DMS 273 treated with DMSO at 0.1 percent for 48 hours (cell line): Measurements from ENCODE around the gene ZACN.
A peak's percentile ranks its signal among the peaks of the same experiment; 100 is the strongest.

Experiments
- DNase-seq: peaks from one replicate; lab custom pipeline; 2025; lab: John Stamatoyannopoulos, UW

Gene ZACN

DNA sequence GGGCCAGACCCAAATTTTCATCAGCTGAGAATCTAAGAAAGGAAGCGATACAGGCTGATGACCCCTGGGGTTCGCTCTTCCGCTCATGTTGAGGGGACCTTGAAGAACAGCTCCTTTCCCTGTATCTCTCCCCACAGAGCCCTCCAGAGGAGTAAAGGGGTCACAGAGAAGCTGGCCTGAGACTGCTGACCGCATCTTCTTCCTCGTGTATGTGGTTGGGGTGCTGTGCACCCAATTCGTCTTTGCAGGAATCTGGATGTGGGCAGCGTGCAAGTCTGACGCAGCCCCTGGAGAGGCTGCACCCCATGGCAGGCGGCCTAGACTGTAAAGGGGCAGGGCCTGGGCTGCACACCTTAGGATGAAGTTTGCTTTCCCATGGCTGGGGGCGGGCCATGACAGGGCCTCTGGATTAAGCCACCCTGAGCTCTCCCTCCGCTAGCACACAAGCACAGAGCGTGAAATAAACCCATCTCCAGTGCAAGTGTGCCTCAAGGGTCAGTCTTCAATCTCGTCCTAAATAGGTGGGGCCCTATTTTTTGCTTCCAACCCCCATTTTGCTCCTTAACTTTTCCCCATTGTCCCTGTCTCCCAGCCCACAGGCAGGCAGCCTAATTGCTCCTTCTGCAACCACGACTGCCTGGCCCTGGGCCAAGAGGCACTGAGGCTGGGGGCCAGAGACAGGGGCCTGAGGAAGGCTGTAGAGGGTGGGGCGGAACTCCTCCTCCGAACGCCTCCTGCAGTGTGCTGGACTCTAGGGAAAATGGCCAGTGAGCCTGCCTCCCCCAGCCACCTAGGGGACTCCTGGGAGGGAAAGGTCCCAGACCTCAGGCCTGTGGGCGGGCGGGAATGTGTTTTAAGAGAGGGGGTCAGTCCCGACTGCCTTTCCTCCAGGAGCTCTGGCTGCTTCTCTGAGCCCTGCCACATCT, 3.6 kb downstream of the ZACN start:
- no peak for DNase-seq

DNA sequence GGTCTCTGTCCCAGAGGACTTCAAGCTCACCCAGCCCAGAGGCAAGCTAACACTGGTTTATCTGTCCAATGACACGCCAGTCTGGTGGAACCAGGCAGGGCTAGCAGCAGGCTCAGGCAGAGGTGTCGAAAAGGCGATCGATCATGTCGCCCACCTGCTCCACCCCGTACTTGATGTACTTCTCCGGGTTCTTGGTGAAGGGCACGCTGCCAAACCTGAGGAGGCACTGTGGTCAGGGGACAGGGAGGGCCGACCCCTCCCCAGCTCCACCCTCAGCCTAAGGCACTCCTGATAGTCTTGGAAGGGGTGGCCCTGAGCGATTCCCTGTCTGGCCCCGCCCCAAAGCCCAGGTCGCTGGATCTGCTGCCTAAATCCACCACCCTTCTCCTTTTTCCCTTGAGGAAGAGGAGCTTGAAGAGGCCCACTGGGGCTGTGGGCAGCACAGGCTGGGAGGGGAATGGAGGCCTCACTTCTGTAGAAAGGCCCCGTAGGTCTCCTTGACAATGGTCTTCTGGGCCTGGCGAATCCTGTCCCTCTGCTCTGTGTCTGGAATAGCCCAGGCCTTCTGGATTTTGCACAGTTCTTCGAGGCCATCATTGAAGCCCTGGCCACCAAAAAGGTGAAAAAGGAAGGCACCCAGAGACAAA, 4.7 kb downstream of the ZACN start:
- DNase-seq, result no peak

DNA sequence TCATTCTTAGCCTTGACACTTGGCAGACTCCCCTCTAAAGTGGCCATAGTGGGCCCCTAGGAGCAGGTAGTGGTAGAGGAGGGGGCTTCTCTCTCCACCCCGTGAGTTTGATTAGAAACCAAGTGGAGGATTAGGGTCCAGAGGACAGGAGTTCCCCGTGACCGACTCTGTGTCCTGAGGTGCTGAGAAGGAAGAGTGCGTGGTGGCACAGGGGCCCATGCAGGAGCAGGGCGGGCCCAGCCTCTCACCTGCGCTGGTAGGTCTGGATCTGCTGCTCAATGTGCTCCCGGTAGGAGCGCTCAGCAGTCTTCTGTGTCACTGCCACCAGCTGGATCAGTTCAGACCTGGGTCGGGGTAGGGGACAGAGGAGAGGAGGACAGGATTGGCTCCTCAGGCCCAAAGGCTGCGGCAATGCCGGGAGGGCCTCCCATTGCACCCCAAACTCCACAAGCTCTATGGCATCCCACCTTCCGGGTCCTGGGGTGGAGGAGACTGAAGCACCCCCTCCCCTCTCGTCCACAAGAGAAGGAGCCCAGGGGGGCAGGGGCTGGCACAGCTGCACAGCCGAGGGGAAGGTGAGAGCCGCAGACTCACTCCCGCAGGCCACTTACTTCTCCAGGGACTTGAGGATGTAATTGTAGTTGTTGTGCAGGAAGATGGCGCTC, 6.2 kb downstream of the ZACN start:
- DNase-seq, result no peak

DNA sequence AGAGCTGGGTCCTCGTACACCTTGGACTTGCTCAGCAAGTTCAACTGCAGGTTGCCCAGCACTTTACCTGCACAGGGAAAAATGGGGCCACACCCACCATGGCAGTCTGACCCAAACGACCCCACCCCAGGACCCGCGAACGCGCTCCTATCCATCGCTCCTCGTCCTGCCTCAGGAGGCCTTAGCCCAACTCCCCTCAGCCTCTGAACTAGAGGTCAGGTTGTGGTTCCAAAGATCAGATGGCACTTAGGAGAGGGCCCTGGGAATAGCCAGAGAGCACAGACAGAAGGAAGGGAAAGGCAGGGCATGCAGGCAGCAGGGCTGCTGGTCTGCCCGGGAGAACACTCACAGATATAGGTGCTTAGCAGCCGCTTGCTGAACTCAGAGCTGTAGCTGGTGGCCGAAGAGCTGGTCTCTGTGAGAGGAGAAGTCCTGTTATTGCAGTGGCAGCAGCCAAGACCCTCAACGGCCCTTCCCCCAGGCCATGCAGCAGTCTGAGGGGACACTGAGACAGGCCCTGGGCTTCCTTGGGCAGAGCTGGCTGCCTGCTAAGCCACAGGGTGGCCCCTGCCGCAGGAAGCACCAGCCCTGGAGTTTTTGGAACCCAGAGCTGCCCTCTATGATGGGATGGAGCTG, 6.9 kb downstream of the ZACN start:
- DNase-seq, result no peak

DNA sequence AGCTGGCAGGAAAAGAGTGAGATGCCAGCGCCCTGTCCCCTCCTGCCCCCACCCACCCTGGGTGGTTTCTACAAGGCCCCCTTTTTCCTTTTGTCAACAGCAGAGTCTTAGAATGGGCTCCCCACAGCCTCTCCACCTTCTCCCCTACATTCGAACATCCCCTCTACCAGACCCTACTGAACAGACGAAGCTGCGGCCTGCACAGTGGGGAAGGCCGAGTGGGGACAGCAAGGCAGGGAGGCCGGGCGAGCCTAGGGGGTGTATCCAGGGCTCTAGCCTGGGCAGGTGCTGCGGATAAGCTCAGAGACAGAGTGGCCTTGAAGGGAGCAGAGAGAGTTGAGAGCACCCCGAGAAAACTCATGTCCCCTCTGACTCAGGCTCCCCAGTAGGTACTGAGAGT, 7.4 kb downstream of the ZACN start:
- no peak for DNase-seq

DNA sequence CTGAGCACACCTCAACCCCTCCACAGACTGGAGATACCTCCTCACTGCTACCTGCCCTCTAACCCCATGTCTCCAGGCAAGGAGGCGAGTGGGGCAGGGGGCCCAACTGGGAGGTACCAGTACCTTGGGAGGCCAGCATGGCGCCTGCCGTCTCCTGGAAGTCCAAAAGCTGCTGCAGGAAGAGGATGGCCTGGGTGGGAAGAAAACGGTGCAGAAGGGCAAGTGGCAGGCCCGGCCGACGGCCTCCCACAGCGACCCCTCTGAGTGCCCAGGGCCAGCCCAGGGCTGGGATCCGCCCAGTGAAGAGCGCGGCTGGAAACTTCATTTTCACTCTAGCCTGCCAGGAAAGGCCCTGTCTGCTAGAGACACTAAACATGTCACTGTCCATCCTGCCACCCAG, 8.5 kb downstream of the ZACN start:
- no peak for DNase-seq

DNA sequence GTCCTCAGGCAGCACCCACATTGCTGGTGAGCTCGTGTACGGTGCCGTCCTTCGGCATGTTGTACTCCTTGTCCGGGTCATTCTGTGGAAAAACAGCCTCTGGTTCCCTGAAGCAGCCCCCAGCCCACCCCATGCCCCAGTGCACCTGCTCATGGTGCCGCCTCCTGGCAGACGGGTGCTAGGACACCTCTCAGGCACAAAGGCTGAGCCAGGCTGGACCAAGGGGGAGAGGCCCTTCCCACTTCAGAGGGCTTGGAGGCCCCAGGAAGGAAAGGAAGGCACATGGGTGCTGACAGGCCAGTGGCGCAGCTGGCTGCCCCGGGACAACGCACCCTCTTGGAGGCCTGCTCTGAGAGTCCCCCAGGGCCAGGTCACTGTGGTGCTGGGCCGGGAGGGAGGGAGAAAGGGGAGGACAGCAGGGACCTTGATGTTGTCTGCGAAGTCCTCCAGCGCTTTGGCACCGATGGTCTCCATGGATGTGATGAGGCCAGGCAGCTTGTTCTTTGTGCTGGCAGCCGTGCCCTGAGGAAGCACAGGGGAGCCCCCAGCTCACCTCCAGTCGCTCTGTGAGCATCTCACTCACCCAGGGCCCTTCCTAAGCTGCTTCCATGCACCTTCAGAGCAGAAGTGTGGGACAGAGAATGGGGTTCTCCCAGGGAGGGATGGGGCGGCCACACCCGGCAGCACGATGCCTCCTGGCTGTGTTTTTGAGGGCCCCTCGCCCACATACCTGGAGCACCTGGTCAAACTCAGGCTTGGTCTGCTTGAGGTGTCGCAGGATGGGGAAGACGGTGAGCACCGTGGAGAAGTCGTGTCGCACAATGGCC, 9.3 kb downstream of the ZACN start:
- no peak for DNase-seq

DNA sequence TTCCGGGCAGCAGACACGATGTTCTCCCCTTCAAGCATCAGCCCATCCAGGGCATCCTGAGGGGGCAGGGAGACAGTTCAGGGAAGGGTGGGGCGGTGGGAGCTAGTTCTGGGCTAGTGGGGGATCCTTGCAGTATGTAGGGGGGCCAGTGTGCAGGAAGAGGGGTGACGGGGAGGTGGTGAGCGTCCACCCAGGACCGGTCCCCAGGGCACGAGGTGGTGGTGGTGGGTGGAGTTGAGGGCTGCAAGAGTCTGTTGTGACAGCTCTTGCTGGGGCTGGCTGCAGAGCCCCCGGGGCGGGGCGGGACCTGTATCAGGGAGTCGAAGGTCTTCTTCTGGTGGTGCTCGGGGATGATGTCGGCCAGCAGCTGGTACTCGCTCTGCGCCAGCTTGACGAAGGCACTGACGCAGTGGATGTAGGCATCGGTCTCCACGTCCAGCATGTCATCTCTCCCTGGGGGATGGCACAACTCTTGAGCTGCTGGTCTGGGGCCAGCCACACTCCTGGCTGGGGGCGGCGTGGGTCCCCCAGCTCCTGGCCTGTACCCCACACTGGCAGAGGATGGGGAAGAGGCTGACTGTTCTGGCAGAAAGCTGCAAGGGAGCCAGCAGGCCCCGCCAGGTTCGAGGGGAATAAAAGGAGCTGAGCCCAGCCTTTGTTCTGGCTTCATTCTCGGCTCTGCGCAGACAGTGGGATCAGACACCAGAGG, 10.0 kb downstream of the ZACN start:
- DNase-seq, result no peak

DNA sequence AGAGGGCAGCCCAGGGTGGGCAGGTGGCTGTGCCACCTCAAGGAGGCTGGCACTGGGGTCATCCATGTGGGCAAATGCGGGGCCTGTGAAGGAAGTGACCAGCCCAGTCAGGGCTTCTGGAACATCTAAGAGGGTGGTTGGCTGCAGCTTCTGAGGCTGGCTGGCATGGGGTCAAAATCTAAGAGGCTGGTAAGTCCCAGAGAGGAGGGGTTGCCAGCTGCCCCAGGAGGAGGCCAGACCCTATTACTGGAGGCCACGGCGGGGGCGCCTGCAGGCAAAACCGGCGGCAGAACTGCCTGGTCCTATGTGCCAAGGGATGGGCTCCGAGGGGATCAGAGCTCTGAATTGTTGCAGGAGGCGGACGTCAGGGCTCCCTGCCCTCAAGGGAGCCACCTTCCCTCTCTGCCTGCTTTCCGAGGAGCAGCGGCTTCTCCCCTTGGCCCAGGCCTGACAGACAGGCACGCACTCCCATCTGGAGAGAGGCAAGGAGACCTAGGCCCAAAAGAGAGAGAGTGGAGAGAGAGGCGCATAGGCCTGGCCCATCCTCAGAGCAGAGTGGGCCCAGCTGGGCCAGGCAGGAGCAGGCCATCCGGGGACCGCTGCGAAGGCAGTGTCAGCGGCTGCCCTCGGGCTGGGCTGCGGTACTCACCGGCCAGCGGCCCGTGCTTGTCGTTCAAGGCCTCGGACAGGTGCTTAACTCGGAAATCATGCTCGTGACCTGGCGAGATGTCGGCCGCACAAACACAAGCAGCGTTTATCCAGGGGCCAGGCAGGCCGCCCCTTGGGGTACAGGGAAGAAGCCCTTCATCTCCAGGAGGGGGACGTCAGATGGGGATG, 10.9 kb downstream of the ZACN start:
- no peak for DNase-seq

DNA sequence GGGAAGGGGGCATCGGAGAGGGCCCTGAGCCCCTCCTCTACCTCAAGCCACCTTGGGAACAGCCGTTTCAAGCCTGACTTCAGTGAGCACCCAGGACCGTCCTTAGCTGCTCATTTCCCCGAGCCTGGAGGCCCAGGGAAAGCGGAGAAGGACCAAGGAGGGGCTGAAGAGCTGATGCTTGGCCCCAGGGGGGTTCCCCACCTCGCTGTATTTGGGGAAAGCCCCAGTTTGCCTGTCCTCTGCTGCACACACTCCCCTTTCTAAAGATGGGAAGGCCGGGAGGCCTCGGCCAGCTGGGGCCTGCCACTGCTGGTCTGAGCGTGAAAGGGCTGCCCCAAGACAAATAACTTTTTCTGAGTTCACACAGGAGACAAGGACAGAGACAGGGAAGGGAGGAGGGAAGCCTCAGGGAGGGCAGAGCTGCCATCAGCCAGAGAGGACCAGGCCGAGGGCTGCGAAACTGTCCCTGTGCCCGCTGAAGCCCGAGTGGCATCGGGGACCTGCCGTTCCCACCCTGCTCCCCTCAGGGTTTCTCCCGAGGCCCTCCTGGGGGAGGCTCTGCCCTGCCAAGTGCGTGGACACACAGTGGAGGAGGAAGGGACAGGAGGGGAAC, 11.6 kb downstream of the ZACN start:
- DNase-seq, result no peak

DNA sequence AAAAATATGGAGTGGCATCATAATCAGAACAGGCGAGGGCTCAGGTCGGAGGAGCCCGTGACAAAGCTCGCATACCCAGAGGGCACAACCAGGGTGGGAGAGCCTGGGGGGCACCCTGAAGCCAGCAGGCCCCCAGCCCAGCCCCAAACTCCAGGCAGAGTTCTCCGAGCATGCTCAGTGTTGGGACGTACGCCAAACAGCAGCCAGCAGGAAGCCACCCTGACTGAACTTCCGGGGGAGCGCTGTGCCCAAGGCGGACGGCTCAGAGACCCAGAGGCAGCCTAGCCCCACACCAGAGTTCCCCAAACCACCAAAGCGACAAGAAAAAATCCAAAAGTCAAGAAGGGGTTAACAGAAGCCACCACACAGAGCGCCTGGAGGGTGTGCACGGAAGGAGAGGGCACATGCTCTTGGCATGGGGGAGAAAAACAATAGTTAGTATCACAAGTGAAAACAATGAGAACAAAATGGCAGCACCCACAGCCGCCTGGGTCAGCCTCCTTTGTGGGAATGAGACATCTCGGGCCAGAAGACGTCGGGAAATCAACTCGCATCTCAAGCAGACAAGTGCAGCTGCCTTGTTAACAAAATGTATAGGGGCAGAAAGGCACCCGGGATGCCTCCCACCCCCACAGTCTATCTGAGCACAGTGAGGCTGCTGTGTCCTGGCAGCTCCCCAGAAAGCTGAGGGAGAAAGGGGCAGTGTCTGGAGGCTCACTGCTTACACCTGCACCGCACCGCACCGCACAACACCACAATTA, 12.7 kb downstream of the ZACN start:
- no peak for DNase-seq

DNA sequence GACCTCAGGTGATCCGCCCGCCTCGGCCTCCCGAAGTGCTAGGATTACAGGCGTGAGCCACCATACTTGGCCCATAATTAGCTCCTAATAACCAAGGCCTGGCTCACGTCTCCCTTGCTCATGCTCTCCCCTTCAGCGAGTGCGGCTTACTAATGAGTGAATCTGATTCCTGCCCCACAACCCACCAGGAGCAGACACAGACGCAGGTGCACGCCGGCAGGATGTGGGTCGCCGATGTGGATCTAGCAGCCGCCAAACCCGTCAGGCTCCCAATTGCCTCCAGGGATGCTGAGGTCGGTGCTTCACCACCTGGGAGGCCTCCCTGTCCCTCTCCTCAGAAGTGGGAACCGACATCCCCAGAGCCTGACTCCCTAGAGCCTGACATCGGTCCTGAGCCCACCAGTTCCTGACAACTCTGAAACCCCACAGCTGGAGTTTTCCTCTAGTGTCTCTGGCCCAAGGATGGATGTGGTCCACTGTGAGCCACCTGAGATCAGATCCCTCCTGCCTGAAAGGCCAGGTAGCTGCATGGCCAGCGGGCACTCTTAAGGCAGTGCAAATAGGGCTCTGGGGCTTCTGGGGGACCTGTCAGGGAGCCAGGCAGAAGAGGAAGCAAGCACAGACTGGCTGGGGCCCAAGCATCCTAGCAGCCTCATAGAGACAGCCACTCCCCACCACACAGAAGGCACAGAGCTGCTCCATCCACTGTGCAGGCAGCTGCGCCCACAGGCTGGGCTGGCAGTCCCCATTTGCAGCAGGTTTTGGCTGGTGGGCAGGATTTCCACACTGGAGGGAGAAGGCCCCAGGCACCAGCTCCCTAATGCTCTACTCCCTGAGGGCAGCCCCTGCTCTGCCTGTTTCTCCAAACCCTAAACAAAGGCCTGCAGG, 13.8 kb downstream of the ZACN start:
- DNase-seq, result no peak

DNA sequence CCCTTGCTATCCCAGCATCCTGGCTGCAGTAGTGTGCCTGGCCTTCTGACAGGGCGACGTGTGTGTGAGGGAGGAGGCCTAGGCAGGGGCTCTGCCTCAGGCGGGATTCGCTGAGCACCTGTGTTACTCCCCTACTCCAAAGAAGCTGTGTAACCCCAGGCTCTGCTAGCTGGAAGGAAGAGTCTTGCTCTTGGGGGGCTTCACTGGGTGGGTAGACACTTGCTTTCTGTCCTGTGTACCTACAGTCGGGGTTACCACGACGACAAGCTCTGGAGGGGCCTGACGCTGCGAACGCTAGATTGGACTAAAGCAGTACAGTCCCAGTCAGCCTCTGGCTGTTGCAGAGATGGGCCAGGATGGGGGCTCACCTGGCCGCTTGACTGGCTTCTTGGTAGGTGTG, 15.1 kb downstream of the ZACN start:
- no peak for DNase-seq

DNA sequence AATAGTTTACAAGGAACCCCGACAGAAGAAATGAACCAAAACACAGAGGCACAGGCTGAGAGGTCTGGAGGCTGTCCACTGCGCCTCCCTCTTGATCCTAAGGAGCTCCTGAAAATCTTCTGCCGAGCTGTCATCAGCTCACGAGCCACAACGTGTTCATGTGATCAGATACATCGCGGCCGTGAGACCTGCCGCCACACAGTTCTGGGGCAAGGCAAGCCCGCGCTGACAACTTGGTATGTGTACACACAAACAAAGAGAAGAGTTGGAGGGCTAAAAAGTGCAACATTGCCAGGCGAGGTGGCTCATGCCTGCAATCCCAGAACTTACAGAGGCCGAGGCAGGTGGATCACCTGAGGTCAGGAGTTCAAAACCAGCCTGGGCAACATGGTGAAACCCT, 17.0 kb downstream of the ZACN start:
- DNase-seq, result no peak

DNA sequence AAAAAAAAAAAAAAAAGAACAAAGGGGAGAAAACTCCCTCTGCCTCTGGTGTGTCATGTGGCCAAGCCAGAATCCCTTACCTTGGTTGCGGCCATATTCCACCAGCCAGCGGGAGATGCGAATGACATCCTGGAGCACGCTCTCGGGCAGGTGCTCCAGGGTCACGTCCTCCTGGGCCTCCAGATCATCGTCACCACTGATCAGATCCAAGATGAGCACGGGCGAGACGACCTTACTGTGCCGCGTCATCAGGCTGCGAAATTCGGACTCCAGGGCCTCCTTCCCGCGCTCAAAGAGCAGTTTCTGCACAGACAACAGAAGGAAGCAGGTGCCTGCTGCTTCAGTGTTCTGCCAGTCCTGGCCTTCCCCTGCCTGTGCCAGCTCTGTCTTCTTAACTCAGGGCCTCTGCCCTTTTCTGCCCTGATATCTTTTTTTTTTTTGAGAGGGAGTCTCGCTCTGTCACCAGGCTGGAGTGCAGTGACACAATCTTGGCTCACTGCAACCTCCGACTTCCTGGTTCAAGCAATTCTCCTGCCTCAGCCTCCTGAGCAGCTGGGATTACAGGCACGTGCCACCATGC, 18.8 kb downstream of the ZACN start:
- DNase-seq, result no peak

DNA sequence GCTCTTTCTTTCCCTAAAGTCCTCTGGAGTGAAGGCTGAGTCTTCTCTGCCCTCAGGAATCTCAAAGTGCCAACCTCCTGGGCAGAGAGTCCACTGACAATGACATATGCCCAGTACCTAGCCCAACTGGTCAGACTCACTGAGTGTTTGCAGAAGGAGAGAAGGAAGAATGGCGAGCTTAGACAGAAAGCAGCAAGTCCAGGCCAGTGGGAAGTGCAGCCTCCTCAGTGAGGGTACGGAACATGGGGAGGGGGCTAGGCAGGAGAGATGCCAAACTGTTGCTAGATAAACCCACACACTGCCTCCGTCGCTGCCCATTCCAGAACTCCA, 23.9 kb downstream of the ZACN start:
- no peak for DNase-seq

DNA sequence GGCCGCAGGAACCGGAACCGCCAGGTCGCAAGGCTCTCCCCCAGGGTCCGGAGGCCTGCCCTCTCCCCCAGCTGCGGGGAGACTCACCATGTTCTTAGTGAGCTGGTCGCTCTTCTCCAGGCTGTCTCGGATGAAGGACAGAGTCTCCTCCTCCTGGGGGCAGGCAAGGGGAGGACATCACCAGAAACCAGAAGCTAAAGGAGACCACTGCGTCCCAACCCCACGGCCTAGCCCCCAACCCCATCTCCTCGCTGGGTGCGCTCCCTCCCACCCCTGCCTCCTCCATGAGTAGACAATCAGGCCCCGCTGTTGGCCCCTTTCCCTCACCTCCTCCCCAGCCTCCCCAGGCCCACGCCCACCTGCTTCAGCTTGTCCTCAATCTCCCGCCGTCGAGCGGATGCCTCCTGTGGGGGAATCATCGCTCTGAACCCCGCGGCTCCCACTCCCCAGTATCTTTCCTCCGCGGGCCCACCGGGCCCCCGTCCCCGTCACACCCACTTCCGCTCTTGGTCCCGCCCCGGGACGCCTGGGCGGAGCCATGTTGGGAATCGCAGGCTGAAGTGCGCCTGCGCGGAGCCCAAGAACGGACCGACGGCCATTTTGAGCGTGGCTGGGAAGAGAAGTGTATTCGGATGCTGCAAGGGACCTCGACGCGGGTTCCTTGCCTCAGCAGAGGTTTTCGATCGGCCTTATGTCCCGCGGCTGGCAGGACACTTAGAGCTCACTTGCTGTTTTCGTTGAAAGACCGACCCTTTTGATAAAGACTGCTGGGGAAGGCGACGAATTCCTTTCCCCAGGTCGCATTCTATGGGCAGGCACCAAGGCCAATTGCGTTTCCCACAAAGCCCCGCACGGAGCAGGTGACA, 24.5 kb downstream of the ZACN start, which contains the start of gene EXOC7:
Gene EXOC7, minus strand, starts transcription at position 514 of the 866 bp plus-strand sequence. Its CDS starts 95 bp downstream, at position 419.
- peak; percentile 65 for DNase-seq
